GM19395 (cell line): ENCODE results near the gene ANKRD36.
A peak's percentile ranks its signal among the peaks of the same experiment; 100 is the strongest.
"Not testable (repeated sequence)": the region's sequence is repeated elsewhere in the genome, so short reads cannot be mapped to it uniquely, and the experiment has no call there.

Source experiments
- ATAC-seq: cut with Tn5 transposase; IDR thresholded peaks from one replicate; pipeline ENCODE4 v1.9.1; 2021; ENCODE audit warnings: mild to moderate bottlenecking, moderate library complexity; ENCODE audit not compliant: unreplicated experiment

ANKRD36 gene

GRCh38 chr2:97112320-97113049, 468 bp upstream of the ANKRD36 start:
- peak; percentile 60 for ATAC-seq

GRCh38 chr2:97113882-97114255, 916 bp downstream of the ANKRD36 start:
- ATAC-seq = not testable (repeated sequence)

- ATAC-seq = not testable (repeated sequence)
Observed at GRCh38 chr2:97129090-97129489, 16.1 kb downstream of the ANKRD36 start.

GRCh38 chr2:97144016-97144415, 31.1 kb downstream of the ANKRD36 start:
- not testable (repeated sequence) for ATAC-seq

GRCh38 chr2:97166548-97166947, 53.6 kb downstream of the ANKRD36 start:
- ATAC-seq = not testable (repeated sequence)

GRCh38 chr2:97167938-97168337, 55.0 kb downstream of the ANKRD36 start:
- not testable (repeated sequence) for ATAC-seq

- not testable (repeated sequence) for ATAC-seq
Observed at GRCh38 chr2:97168583-97168982, 55.6 kb downstream of the ANKRD36 start.

GRCh38 chr2:97180391-97180790, 67.4 kb downstream of the ANKRD36 start:
- not testable (repeated sequence) for ATAC-seq

- ATAC-seq = not testable (repeated sequence)
Observed at GRCh38 chr2:97195349-97195748, 82.4 kb downstream of the ANKRD36 start.

GRCh38 chr2:97197251-97197650, 84.3 kb downstream of the ANKRD36 start:
- not testable (repeated sequence) for ATAC-seq

- ATAC-seq = not testable (repeated sequence)
Observed at GRCh38 chr2:97200887-97201286, 87.9 kb downstream of the ANKRD36 start.

GRCh38 chr2:97202643-97203250, 89.8 kb downstream of the ANKRD36 start:
- not testable (repeated sequence) for ATAC-seq

GRCh38 chr2:97210325-97210724, 97.4 kb downstream of the ANKRD36 start:
- ATAC-seq = no peak

- not testable (repeated sequence) for ATAC-seq
Observed at GRCh38 chr2:97215025-97215424, 102.1 kb downstream of the ANKRD36 start.

GRCh38 chr2:97230848-97231585, 118.1 kb downstream of the ANKRD36 start:
- ATAC-seq = not testable (repeated sequence)

GRCh38 chr2:97232981-97233380, 120.0 kb downstream of the ANKRD36 start:
- not testable (repeated sequence) for ATAC-seq

- not testable (repeated sequence) for ATAC-seq
Observed at GRCh38 chr2:97233660-97234295, 120.8 kb downstream of the ANKRD36 start.

GRCh38 chr2:97261192-97261591, 148.2 kb downstream of the ANKRD36 start:
- not testable (repeated sequence) for ATAC-seq

- not testable (repeated sequence) for ATAC-seq
Observed at GRCh38 chr2:97266449-97266848, 153.5 kb downstream of the ANKRD36 start.

- ATAC-seq = no peak
Observed at GRCh38 chr2:97267411-97268074, 154.6 kb downstream of the ANKRD36 start.
